Superior temporal gyrus (tissue), 1 donor: Measurements from ENCODE around the gene KCNN1.
A peak's percentile ranks its signal among the peaks of the same experiment; 100 is the strongest.
"Not testable (repeated sequence)": the region's sequence is repeated elsewhere in the genome, so short reads cannot be mapped to it uniquely, and the experiment has no call there.

Experiments
- DNase-seq: peaks from one replicate; pipeline ENCODE4 v3.0.0-alpha.2; 2016; ENCODE audit errors: extremely low spot score

Gene KCNN1

DNA sequence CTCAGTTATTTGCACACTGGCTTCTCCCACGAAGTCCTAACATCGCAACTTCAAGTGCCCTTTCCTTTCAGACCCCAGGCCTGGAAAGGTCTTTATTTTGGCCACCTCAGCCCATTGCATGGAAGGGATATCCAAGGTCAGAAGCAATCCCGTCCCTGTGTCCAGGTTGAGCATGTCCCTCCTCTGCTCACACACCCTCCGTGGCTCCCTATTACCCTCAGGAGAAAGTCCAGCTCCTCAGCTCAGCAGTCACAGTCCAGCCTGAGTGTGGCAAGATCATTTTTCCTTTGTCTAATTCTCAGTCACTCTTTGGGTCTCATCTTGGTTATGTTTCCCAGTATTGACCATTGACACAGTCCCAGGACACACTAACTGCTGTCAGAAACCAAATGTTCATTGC lies 60.2 kb downstream of the KCNN1 start:
- DNase-seq, result no peak

DNA sequence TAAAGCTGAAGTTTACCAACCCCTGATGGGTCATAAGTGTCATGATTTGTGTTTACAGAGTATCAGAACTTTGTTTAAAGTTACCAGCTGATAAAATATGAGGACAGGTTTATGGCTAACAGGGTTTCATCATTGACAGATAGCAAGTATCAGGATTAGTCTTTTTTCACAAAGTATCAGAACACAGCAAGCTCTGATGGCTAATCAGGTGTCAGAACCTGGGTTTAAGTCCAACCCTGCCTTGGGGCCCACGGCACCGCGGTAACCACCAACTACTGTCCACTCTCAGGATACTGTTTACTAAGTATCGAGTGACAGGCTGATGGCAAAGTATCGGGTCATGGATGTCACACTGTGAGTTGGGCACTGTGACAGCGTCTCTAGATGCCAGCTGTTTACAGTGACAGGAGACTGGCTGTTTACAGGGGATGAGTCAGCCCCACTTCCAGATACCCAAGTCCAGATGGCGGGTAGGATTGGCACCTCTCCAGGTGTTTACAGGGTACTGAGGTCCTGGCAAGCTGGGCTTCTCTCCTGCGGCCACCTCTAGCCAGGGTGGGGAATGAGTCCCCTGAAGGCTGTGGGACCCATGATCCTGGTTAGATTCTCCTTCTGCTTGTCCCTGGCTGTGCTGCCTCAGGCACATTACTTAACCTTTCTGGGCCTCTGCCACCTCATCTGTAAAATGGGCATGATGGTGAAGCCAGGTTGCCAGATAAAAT lies 62.9 kb downstream of the KCNN1 start:
- DNase-seq, result peak; percentile 62

DNA sequence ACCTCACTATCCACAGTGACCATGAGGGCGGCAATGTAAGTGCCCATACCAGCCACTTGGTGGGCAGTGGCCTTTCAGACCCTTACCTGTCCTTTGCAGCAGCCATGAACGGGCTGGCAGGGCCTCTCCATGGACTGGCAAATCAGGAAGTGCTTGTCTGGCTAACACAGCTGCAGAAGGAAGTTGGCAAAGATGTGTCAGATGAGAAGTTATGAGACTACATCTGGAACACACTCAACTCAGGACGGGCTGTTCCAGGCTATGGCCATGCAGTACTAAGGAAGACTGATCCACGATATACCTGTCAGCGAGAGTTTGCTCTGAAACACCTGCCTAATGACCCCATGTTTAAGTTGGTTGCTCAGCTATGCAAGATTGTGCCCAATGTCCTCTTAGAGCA lies 64.5 kb downstream of the KCNN1 start:
- not testable (repeated sequence) for DNase-seq

DNA sequence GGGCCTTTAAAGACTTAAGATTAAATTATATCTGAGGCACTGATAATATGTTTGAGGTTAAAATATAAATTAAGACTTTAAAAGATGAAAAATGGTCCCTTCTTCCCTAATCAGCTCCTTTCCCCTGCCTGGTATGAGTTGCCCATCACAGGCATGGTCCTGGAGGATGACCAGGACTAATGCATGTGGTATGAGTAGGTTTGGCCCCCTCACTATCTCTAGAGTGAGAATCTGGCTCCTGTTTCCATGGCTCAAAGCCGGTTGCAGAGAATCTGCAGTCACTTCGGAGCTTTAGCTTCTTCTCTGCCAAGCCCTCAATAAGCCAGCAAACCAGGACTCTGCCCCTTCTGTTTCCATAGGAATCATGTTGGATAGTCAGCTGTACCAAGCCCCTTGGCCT lies 65.2 kb downstream of the KCNN1 start:
- DNase-seq, result not testable (repeated sequence)

DNA sequence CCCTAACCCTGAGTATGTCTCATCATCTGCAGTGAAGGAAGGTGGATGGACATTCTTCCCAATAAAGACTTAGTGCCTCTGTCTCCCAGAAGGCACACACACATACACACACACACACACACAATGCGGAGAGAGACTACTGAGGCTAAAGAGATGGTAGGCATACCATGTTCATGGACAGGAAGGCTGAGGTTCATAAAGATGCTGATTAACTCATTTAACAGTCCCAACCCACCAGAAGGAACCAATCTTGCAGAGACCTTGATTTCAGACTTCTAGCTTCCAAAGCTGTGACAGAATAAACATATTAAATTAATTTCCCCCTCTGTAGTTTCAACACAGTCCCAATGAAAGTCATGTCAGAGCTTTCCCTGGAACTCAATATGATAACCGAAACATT lies 74.1 kb downstream of the KCNN1 start:
- DNase-seq, result no peak

DNA sequence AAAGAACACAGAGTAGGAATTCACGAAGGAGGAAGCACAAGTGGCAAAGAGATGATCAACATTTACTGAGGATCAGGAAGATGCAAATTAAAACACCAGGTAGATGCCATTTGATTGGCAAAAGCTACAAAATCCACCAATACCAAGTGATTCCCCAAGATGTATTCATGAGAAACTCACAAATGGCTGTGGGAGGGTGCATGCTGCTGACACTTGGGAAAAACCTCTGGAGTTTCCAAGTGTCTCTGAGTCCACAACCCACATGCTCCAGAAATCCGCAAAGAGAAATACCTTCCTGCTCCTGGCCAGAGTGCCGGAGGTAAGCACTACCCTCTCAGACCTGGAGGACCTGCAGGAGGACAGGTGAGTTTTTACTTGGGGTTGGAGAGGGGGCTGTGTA lies 76.8 kb downstream of the KCNN1 start:
- DNase-seq, result no peak

DNA sequence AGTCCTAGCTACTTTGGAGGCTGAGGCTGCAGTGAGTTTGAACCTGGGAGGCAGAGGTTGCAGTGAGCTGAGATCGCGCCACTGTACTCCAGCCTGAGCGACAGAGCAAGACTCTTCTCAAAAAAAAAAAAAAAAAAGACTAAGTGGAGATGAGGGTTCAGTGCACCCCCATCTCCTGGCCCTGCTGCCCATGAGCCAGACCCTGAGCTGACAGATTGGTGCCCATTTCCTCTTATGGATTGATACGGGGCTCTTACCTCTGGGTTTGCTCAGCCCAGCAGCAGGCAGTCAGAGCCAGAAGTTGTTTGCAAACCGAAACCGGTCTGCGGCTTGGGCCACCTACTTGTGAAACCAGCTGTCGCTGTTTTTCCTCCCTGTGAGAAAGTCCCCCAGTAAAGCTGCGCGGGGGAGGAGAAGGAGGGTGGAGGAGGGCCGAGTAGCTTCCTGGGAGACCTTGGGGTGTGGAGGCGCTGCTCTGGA lies 78.0 kb downstream of the KCNN1 start:
- DNase-seq, result peak; percentile 57

DNA sequence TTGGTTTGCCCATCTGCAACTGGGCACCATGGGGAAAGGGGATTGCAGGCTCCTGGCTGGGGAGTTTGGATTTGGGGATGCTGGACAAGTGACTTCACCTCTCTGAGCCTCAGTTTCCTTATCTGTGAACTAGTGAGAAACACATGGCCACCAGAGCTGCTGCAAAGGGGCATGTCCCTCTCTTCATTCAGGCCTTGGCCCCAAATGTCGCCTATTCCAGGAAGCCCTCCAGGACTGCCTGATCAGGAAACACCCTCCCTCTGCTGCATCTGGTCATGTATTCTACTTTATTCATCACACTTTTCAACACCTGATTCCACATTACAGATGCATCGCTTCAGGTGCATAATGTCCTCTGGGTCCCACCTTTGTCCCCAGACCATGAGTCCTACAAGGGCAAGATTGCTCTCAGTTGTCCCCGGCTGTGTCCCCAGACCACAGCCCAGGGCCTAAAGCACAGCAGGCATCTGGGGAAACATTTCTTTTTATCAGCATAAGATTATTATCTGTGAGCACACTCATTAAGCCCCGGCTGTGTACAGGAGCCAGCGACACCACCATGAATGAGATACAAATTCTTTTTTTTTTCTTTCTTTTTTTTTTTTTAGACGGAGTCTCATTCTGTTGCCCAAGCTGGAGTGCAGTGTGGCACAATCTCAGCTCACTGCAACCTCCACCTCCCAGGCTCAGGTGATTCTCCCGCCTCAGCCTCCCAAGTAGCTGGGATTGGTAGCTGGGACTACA lies 78.6 kb downstream of the KCNN1 start:
- DNase-seq, result no peak

DNA sequence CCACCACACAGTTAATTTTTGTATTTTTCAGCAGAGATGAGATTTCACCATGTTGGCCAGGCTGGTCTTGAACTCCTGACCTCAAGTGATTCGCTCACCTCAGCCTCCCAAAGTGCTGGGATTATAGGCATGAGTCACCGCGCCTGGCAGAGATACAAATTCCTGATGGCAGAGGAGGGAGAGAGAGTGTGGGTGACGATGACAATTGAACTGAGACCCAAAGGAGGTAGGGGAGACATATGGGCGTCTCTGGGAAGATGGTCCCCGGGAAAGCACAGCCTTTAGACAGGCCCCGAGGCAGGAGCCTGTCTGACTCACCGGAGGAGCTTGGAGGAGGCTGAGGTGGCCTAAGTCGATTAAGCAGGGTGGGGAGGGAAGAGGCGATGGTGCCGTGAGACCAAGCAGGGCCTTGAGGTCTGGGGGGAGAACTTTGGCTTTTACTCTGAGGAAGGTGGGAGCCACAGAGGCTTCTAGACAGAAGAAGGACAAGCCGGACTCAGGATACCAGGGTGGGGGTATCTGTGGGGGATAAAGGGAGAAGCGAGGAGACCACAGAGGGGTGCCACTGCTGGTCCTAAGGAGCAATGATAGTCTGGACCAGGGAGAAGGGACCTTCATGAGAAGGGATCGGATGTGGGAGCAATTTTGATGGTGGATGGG lies 79.3 kb downstream of the KCNN1 start:
- no peak for DNase-seq

DNA sequence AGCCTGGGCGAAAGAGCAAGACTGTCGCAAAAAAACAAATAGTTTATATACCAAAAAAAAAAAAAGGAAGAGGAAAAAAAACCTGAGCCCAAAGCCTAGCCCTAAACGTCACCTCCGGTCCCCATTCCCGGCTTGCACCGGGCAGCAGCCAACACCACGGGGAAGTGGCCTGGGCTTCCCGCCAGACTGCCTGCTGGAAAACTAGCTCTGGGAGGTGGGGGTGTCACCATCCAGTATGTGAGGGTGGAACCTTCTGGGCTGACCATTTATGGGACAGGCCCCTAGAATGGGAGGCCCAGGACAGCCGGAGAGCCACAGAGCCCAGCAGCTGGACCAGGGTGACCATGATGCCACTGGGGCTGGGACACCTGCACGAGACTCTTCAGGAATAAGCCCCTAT lies 82.5 kb downstream of the KCNN1 start:
- DNase-seq, result peak; percentile 71
